ENCODE results near the gene FOLR1. TPM values are rescaled to one million over a fixed set of nuclear protein-coding genes. Genes with fewer than 3 reads are reported as not detected.

The FOLR1 gene
- total RNA-seq, 1 donor from 2014 or later, result not detected

DNA sequence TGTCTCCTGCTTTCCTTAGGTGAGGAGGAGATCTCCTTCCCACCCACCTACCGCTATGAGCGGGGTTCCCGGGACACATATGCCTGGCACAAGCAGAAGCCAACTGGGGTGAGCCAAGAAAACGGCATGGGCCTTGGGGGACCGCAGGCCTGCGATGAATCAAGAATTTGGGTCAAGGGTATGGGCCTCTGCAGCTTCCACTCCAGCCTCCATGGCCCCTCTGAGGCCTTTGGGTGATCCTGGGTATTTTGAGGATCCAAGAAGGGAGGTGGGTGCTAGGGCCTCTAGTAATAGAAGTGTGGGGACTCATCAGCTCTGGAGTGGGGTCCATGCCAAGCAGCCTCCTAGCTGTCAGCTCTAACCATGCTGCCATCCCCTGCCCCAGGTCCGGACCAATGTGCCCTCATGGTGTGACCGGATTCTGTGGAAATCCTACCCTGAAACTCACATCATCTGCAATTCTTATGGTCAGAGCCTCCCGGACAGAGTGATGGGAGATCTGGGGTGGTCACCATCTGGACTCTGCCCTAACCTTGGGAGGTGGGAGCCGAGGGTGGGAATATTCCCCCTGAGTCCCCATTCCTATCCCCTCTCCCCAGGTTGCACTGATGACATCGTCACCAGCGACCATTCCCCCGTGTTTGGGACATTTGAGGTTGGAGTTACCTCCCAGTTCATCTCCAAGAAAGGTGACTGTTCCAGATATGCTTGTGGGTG, 41.3 kb downstream of the FOLR1 start:
- Mint-ChIP-seq H3K27ac (no peak overlapping the region), H3K4me1 (peaks cover 21% of the 10 kb centered on the region), H3K36me3 (ENCODE audit: low read depth) (peaks cover 87% of the 10 kb centered on the region), H3K27me3 (no peaks in the 10 kb centered on the region), H3K4me3 (no peak overlapping the region), H3K9me3 (no peaks in the 10 kb centered on the region)
- no peak for ATAC-seq (ENCODE audit: low read depth)
- TF ChIP-seq, protein P1, sequence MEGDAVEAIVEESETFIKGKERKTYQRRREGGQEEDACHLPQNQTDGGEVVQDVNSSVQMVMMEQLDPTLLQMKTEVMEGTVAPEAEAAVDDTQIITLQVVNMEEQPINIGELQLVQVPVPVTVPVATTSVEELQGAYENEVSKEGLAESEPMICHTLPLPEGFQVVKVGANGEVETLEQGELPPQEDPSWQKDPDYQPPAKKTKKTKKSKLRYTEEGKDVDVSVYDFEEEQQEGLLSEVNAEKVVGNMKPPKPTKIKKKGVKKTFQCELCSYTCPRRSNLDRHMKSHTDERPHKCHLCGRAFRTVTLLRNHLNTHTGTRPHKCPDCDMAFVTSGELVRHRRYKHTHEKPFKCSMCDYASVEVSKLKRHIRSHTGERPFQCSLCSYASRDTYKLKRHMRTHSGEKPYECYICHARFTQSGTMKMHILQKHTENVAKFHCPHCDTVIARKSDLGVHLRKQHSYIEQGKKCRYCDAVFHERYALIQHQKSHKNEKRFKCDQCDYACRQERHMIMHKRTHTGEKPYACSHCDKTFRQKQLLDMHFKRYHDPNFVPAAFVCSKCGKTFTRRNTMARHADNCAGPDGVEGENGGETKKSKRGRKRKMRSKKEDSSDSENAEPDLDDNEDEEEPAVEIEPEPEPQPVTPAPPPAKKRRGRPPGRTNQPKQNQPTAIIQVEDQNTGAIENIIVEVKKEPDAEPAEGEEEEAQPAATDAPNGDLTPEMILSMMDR (IDR thresholded peaks at IDR 0.05), result no peak
- DNase-seq, result no peak
- ChIA-PET POLR2A (no interaction called here), CTCF (no interaction called here)
- intact Hi-C loops (cut with micrococcal nuclease), result no loop called here

DNA sequence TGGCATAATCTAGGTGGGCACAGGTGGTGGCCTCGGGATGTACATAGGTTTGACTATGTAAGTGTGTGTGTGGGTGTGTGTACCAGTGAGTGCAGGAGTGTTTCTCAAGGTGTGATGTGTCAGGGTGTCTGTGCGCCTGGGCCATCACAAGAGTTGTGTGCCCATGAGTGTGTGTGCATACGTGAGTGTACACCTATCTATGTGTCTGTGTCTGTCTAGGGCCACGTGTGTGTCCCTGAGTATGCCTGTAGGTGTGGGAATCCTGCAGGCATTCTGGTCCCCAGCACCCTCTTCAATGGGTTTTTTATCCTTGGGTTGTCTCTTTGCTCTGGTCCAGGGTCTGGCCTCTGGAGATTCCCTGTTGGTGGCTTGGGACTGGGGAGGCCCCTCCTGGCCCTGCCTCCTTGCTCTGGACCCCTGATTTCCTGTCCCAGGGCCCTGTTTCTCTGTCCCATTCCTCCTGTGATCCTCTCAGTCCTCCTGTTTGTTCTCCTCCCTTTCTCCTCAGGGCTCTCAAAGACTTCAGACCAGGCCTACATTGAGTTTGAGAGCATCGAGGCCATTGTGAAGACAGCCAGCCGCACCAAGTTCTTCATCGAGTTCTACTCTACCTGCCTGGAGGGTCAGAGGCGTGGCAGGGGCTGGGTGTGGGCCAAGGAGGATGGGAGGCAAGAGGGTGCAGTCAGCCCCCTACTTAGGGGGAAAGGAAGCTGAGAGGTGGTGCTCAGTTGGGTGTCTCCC, 42.0 kb downstream of the FOLR1 start:
- POLR2A ChIA-PET, result interaction anchor here (0.6 to 1.3 kb wide), 2 partner anchors 8 to 121 kb away, joined by 3 to 7 read pairs; no protein-coding TSS in a partner anchor
- intact Hi-C loops (cut with micrococcal nuclease), result loop anchor here (1.0 kb wide), 1 partner anchor 51 kb away; no protein-coding TSS in a partner anchor
- CTCF ChIA-PET, result no interaction called here

DNA sequence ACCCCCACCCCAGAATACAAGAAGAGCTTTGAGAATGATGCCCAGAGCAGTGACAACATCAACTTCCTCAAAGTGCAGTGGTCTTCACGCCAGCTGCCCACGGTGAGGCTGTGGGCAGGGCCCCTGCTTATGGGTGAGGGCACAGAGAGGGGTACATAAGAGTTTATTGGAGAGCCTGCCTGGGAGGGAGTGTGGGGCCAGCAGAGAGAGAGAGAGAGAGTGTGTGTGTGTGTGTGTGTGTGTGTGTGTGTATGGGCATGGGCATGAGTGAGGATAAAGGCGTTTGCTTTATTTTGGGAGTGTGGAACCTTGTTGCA, 42.5 kb downstream of the FOLR1 start:
- TF ChIP-seq, protein P1 (IDR thresholded peaks at IDR 0.05), result no peak
- POLR2A ChIA-PET, result interaction anchor here (0.6 to 1.3 kb wide), 2 partner anchors 9 to 121 kb away, joined by 3 to 7 read pairs; no protein-coding TSS in a partner anchor
- H3K4me1 Mint-ChIP-seq, result peaks cover 27% of the 10 kb centered on the region
- H3K36me3 Mint-ChIP-seq (ENCODE audit: low read depth), result peaks cover 77% of the 10 kb centered on the region
- no peak overlapping the region for H3K4me3 Mint-ChIP-seq
- CTCF ChIA-PET, result no interaction called here
- peak; percentile 23 for ATAC-seq (ENCODE audit: low read depth)
- DNase-seq, result no peak
- H3K9me3 Mint-ChIP-seq, result no peaks in the 10 kb centered on the region
- peak overlapping the region; percentile 73 for H3K27ac Mint-ChIP-seq
- H3K27me3 Mint-ChIP-seq, result peaks cover 6% of the 10 kb centered on the region
- intact Hi-C loops (cut with micrococcal nuclease), result loop anchor here (1.0 kb wide), 1 partner anchor 51 kb away; no protein-coding TSS in a partner anchor

More for the DNA sequence above, 42.0 kb downstream of the FOLR1 start:
- peaks cover 82% of the 10 kb centered on the region for H3K36me3 Mint-ChIP-seq (ENCODE audit: low read depth)
- peaks cover 23% of the 10 kb centered on the region for H3K4me1 Mint-ChIP-seq
- ATAC-seq (ENCODE audit: low read depth), result no peak
- peak overlapping the region; percentile 73 for H3K27ac Mint-ChIP-seq
- no peak for DNase-seq
- no peaks in the 10 kb centered on the region for H3K9me3 Mint-ChIP-seq
- peaks cover 2% of the 10 kb centered on the region for H3K27me3 Mint-ChIP-seq
- no peak overlapping the region for H3K4me3 Mint-ChIP-seq
- TF ChIP-seq, protein P1 (IDR thresholded peaks at IDR 0.05), result no peak

DNA sequence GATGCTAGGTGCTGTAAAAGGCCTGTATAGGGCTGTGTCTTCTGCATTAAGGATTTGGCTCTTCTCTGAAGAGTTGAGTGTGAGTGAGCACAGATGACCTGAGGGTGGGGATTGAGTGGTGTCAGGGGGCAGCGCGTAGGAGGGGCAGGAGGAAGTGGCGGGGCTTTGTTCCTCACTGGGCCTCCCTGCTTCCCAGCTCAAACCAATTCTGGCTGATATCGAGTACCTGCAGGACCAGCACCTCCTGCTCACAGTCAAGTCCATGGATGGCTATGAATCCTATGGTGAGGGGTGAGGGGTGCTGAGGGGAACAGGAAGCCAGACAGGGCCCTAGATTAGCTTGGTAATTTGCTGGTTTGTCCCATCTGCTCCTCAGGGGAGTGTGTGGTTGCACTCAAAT, 43.0 kb downstream of the FOLR1 start:
- Mint-ChIP-seq H3K4me1 (peaks cover 29% of the 10 kb centered on the region), H3K4me3 (no peak overlapping the region), H3K36me3 (ENCODE audit: low read depth) (peaks cover 72% of the 10 kb centered on the region), H3K9me3 (no peaks in the 10 kb centered on the region), H3K27me3 (peaks cover 6% of the 10 kb centered on the region), H3K27ac (peak overlapping the region; percentile 73)
- TF ChIP-seq, protein P1 (IDR thresholded peaks at IDR 0.05), result no peak
- ChIA-PET POLR2A (interaction anchor here (0.6 to 1.3 kb wide), 3 partner anchors 9 to 122 kb away, joined by 3 to 7 read pairs (median 3); no protein-coding TSS in a partner anchor), CTCF (no interaction called here)
- intact Hi-C loops (cut with micrococcal nuclease), result loop anchor here (1.0 kb wide), 1 partner anchor 52 kb away; no protein-coding TSS in a partner anchor
- DNase-seq (no peak), ATAC-seq (ENCODE audit: low read depth) (no peak)
